ENCODE results near the gene RASSF8. TPM values are rescaled to one million over a fixed set of nuclear protein-coding genes. Genes with fewer than 3 reads are reported as not detected.

Gene RASSF8
- total and polyA plus RNA-seq, 2 experiments from 2014 or later = 11.5 to 30.6 TPM

DNA sequence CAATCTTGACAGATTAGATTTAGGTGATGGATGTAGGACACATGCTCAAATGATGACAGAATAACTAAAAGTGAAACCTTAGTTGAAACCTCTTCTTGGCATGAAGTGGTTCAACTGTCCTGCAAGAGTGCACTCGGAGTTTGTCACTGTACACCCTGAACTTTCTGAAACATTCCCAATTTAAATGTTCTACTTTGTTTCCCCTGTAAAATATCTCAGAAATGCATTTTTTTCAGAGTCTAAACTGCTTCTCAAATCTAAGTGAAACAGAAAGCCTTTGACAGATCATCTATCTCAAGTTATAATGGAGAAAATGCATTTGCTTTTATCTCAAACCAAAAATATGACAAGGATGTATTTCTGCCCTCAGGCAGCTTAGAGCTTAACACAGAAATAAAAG lies 100.3 kb downstream of the RASSF8 start:
- no peaks in the 10 kb centered on the region for H3K9me3 Mint-ChIP-seq
- H3K9me2 ChIP-seq (ENCODE audit: insufficient read depth) = no peaks in the 10 kb centered on the region
- H3F3A ChIP-seq (replicated peaks; ENCODE audit: low read depth) = no peaks in the 10 kb centered on the region
- TF ChIP-seq, protein P1, sequence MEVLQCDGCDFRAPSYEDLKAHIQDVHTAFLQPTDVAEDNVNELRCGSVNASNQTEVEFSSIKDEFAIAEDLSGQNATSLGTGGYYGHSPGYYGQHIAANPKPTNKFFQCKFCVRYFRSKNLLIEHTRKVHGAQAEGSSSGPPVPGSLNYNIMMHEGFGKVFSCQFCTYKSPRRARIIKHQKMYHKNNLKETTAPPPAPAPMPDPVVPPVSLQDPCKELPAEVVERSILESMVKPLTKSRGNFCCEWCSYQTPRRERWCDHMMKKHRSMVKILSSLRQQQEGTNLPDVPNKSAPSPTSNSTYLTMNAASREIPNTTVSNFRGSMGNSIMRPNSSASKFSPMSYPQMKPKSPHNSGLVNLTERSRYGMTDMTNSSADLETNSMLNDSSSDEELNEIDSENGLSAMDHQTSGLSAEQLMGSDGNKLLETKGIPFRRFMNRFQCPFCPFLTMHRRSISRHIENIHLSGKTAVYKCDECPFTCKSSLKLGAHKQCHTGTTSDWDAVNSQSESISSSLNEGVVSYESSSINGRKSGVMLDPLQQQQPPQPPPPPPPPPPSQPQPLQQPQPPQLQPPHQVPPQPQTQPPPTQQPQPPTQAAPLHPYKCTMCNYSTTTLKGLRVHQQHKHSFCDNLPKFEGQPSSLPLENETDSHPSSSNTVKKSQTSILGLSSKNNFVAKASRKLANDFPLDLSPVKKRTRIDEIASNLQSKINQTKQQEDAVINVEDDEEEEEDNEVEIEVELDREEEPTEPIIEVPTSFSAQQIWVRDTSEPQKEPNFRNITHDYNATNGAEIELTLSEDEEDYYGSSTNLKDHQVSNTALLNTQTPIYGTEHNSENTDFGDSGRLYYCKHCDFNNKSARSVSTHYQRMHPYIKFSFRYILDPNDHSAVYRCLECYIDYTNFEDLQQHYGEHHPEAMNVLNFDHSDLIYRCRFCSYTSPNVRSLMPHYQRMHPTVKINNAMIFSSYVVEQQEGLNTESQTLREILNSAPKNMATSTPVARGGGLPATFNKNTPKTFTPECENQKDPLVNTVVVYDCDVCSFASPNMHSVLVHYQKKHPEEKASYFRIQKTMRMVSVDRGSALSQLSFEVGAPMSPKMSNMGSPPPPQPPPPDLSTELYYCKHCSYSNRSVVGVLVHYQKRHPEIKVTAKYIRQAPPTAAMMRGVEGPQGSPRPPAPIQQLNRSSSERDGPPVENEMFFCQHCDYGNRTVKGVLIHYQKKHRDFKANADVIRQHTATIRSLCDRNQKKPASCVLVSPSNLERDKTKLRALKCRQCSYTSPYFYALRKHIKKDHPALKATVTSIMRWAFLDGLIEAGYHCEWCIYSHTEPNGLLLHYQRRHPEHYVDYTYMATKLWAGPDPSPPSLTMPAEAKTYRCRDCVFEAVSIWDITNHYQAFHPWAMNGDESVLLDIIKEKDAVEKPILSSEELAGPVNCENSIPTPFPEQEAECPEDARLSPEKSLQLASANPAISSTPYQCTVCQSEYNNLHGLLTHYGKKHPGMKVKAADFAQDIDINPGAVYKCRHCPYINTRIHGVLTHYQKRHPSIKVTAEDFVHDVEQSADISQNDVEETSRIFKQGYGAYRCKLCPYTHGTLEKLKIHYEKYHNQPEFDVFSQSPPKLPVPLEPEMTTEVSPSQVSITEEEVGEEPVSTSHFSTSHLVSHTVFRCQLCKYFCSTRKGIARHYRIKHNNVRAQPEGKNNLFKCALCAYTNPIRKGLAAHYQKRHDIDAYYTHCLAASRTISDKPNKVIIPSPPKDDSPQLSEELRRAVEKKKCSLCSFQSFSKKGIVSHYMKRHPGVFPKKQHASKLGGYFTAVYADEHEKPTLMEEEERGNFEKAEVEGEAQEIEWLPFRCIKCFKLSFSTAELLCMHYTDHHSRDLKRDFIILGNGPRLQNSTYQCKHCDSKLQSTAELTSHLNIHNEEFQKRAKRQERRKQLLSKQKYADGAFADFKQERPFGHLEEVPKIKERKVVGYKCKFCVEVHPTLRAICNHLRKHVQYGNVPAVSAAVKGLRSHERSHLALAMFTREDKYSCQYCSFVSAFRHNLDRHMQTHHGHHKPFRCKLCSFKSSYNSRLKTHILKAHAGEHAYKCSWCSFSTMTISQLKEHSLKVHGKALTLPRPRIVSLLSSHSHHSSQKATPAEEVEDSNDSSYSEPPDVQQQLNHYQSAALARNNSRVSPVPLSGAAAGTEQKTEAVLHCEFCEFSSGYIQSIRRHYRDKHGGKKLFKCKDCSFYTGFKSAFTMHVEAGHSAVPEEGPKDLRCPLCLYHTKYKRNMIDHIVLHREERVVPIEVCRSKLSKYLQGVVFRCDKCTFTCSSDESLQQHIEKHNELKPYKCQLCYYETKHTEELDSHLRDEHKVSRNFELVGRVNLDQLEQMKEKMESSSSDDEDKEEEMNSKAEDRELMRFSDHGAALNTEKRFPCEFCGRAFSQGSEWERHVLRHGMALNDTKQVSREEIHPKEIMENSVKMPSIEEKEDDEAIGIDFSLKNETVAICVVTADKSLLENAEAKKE (CRISPR knock-in tag; IDR thresholded peaks at IDR 0.05) = no peak
- TF ChIP-seq EZH2 (IDR thresholded peaks at IDR 0.05; ENCODE audit: low read depth, unreplicated experiment) = no peak
- no peak for TF ChIP-seq ZNF114 (CRISPR knock-in tag; IDR thresholded peaks at IDR 0.05)
- TF ChIP-seq REST (IDR thresholded peaks at IDR 0.05; ENCODE audit: unreplicated experiment) = no peak
- TF ChIP-seq JUNB (IDR thresholded peaks at IDR 0.05; ENCODE audit: unreplicated experiment) = no peak
- TF ChIP-seq ZNF331 (CRISPR knock-in tag; IDR thresholded peaks at IDR 0.05; ENCODE audit: low read depth) = no peak
- TF ChIP-seq CREB1 (CRISPR knock-in tag; IDR thresholded peaks at IDR 0.05; ENCODE audit: low read depth) = no peak
- DNase-seq (ENCODE audit: low spot score) (no peak), ATAC-seq (no peak)
- H2AFZ ChIP-seq = no peak overlapping the region
- no peaks in the 10 kb centered on the region for H4K20me1 ChIP-seq (replicated peaks; ENCODE audit: insufficient read depth)
- H3K4me1 ChIP-seq (ENCODE audit: insufficient read depth) = no peaks in the 10 kb centered on the region; the same call in 1 of the 2 replicates
- no peak overlapping the region for H3K4me3 Mint-ChIP-seq
- H3K36me3 ChIP-seq (ENCODE audit: insufficient read depth) = no peaks in the 10 kb centered on the region
- no peak overlapping the region for H3K4me3 ChIP-seq
- no peaks in the 10 kb centered on the region for H3K27me3 Mint-ChIP-seq (ENCODE audit: insufficient read depth, low read depth, poor library complexity)
- no peak overlapping the region for H3K27ac Mint-ChIP-seq
- peaks cover under 1% of the 10 kb centered on the region; the same call in 1 of the 2 replicates for H3K79me2 ChIP-seq (replicated peaks; ENCODE audit: insufficient read depth)
- H3K4me1 Mint-ChIP-seq = peaks cover 7% of the 10 kb centered on the region; the same call in 2 of the 3 replicates
- H3K4me2 ChIP-seq = no peak overlapping the region
- H3K27me3 ChIP-seq (ENCODE audit: insufficient read depth) = no peaks in the 10 kb centered on the region
- H3K36me3 Mint-ChIP-seq (ENCODE audit: low read depth) = peaks cover 12% of the 10 kb centered on the region
- H3K27ac ChIP-seq (ENCODE audit: low read depth) = no peak overlapping the region
